PC-3 (cell line): ENCODE results near the gene ZFYVE19. TPM values are rescaled to one million over a fixed set of nuclear protein-coding genes. Genes with fewer than 3 reads are reported as not detected.

Experiments used
- ATAC-seq: fragments of 200-7000 bp; cut with Tn5 transposase; 2 replicates; pipeline ENCODE4 v1.9.1; 2020; ENCODE audit warnings: mild to moderate bottlenecking, moderate library complexity
- BruUV-seq: library from RNA; stranded (reverse); fragments of 400-500 nt; replicated peaks from 2 replicates; lab custom pipeline; 2021; lab: Mats Ljungman, UMichigan
- CTCF ChIA-PET: fragments of 300-600 bp; sonication (Branson Sonifier 250); formaldehyde crosslinking; loops from one replicate; lab custom pipeline; 2022; ENCODE audit warnings: antibody characterized with exemption; lab: Charles Lee
- POLR2A ChIA-PET: fragments of 300-600 bp; sonication (Branson Sonifier 250); formaldehyde crosslinking; loops from one replicate; lab custom pipeline; 2022; ENCODE audit warnings: antibody characterized with exemption; ENCODE audit not compliant: unreplicated experiment; lab: Charles Lee
- DNase-seq: peaks from one replicate; pipeline ENCODE4 v3.0.0-alpha.2; 2015
- H2AFZ ChIP-seq: fragments of 300-600 bp; sonication (generic); 2 replicates; pipeline ENCODE4 v1.6.0; 2016; ENCODE audit warnings: antibody characterized with exemption, low read length
- H3F3A ChIP-seq: fragments of 300-600 bp; sonication (generic); one replicate; pipeline ENCODE4 v1.6.0; 2017; ENCODE audit warnings: antibody characterized with exemption, low read length, control low read depth, mild to moderate bottlenecking; ENCODE audit not compliant: unreplicated experiment
- H3K27ac ChIP-seq: fragments of 300-600 bp; sonication (generic); 2 replicates; pipeline ENCODE4 v1.5.1; 2016; ENCODE audit warnings: mild to moderate bottlenecking, low read length
- H3K27me3 ChIP-seq: fragments of 300-600 bp; sonication (generic); 2 replicates; pipeline ENCODE4 v1.6.1; 2016; ENCODE audit warnings: low read length, mixed read lengths
- H3K36me3 ChIP-seq: fragments of 300-600 bp; sonication (generic); 2 replicates; pipeline ENCODE4 v1.6.1; 2016; ENCODE audit warnings: low read depth, mixed run types, low read length, mixed read lengths
- H3K4me1 ChIP-seq: fragments of 300-600 bp; sonication (generic); 2 replicates; pipeline ENCODE4 v1.5.1; 2016; ENCODE audit warnings: low read length; ENCODE audit not compliant: insufficient read depth
- H3K4me2 ChIP-seq: fragments of 300-600 bp; sonication (generic); 2 replicates; pipeline ENCODE4 v1.6.0; 2016; ENCODE audit warnings: low read length
- H3K4me3 ChIP-seq: fragments of 300-600 bp; sonication (generic); 2 replicates; pipeline ENCODE4 v1.5.1; 2016; ENCODE audit warnings: mild to moderate bottlenecking, low read length, mixed read lengths
- H3K79me2 ChIP-seq: fragments of 300-600 bp; sonication (generic); 2 replicates; pipeline ENCODE4 v1.6.1; 2017; ENCODE audit warnings: low read length, mixed read lengths
- H3K9ac ChIP-seq: fragments of 300-600 bp; sonication (generic); 2 replicates; pipeline ENCODE4 v1.6.0; 2016; ENCODE audit warnings: mild to moderate bottlenecking, low read length
- H3K9me2 ChIP-seq: fragments of 300-600 bp; sonication (generic); replicated peaks from 2 replicates; pipeline ENCODE4 v1.6.1; 2016; ENCODE audit warnings: mixed run types, low read length, mixed read lengths
- H3K9me3 ChIP-seq: fragments of 300-600 bp; sonication (generic); 2 replicates; pipeline ENCODE4 v1.6.1; 2016; ENCODE audit warnings: low read length, mixed read lengths
- H4K20me1 ChIP-seq: fragments of 300-600 bp; sonication (generic); 2 replicates; pipeline ENCODE4 v1.6.1; 2016; ENCODE audit warnings: low read length, mixed read lengths
- CTCF ChIP-seq: fragments of 300-600 bp; sonication (generic); conservative IDR thresholded peaks from 2 replicates; pipeline ENCODE4 v1.5.1; 2017; ENCODE audit warnings: antibody characterized with exemption, low read depth, mild to moderate bottlenecking, low read length
- EZH2 ChIP-seq: fragments of 300-600 bp; sonication (generic); IDR thresholded peaks from one replicate; pipeline ENCODE4 v1.6.1; 2017; ENCODE audit warnings: antibody characterized with exemption, mild to moderate bottlenecking, low read length; ENCODE audit not compliant: unreplicated experiment
- EZH2phosphoT487 ChIP-seq: fragments of 300-600 bp; sonication (generic); IDR thresholded peaks from 2 replicates; pipeline ENCODE4 v1.6.1; 2018; ENCODE audit warnings: mild to moderate bottlenecking, antibody characterized with exemption, low read length, borderline replicate concordance
- intact Hi-C: fragments of 100-400 bp; cut with micrococcal nuclease; formaldehyde crosslinking; loops from 2 replicates; pipeline ENCODE4 v1.9.0; 2023
- total RNA-seq: library from RNA; depleted of rRNA; stranded (reverse); fragments of >200 nt; gene quantifications from 2 replicates; pipeline ENCODE4 v1.2.3, GENCODE V29; 2014

Gene ZFYVE19
- total RNA-seq, 1 experiment from 2014 or later, result 32.3 TPM

DNA sequence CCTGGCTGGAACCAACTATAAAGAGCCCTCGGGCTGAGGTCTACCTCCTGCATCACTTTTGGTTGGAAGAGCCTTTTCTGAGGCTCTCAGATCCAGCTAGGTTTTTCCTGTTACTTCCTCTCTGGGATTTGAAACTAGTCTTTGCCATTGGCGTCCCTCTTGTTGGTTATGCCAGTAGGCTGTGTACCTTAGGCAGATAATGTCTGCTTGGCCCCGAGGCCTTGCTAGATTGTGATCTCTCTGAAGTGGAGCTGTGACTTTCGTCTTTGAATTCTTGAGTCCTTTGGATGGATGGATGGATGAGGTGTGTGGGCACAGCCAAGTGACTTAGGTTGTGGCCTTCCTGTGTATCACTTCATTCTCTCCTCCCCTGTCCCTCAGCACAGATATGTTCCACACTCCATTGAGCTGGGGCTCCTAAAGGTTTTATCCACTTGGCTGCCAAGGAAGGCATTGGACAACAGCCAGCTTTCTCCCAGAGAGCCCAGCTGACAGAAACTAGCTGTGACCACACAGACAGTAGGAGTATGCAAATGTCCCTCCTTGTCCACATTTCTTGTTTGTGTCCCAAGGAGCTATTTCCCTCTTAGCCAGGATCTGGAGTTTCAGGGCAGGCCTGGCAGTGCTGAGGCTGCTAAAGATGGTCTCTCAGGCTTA is 8.3 kb downstream of the ZFYVE19 start:
- no peak; the same call in 1 of the 2 replicates for ATAC-seq
- Histone ChIP-seq H3K27me3 (no peaks in the 10 kb centered on the region), H2AFZ (no peak overlapping the region), H3K4me1 (no peaks in the 10 kb centered on the region; the same call in 1 of the 2 replicates), H3F3A (no peaks in the 10 kb centered on the region), H3K36me3 (peaks cover 5% of the 10 kb centered on the region; the same call in 1 of the 2 replicates), H3K9me2 (no peaks in the 10 kb centered on the region), H3K4me2 (no peak overlapping the region), H3K9me3 (no peaks in the 10 kb centered on the region), H3K79me2 (no peaks in the 10 kb centered on the region), H4K20me1 (no peaks in the 10 kb centered on the region), H3K27ac (no peak overlapping the region), H3K9ac (no peak overlapping the region), H3K4me3 (no peak overlapping the region)
- intact Hi-C loops, result no loop called here
- TF ChIP-seq EZH2phosphoT487, result no peak
- no peak for TF ChIP-seq EZH2
- no peak for TF ChIP-seq CTCF
- CTCF ChIA-PET, result interaction anchor here (0.6 kb wide), 3 partner anchors 43 to 64 kb away, joined by 3 to 4 read pairs (median 3); no protein-coding TSS in a partner anchor
- DNase-seq, result no peak
- no TSS peak for BruUV-seq
- POLR2A ChIA-PET, result no interaction called here

DNA sequence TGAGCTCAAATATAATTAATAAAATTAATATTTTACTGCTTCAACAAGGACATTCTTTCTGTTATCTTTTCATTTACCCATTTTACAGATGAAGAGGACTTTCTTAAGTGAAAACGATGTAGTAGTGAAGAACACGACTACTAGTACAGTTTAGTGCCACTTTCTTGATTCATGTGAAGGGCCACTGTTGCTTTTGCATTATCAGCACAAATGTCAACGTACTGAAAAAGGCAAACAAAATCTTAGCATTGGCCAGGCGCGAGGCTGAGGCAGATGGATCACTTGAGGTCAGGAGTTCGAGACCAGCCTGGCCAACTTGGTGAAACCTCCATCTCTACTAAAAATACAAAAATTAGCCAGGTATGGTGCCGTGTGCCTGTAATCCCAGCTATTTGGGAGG is 12.2 kb downstream of the ZFYVE19 start:
- TF ChIP-seq EZH2phosphoT487 (no peak), CTCF (no peak), EZH2 (no peak)
- Histone ChIP-seq H3K4me3 (no peak overlapping the region), H3K9me3 (no peaks in the 10 kb centered on the region), H3K4me2 (no peak overlapping the region), H3K36me3 (no peaks in the 10 kb centered on the region), H3K4me1 (peaks cover 11% of the 10 kb centered on the region), H3K27me3 (no peaks in the 10 kb centered on the region), H4K20me1 (no peaks in the 10 kb centered on the region), H3K9ac (no peak overlapping the region), H3K27ac (no peak overlapping the region), H2AFZ (no peak overlapping the region), H3K9me2 (no peaks in the 10 kb centered on the region), H3F3A (peaks cover 3% of the 10 kb centered on the region), H3K79me2 (no peaks in the 10 kb centered on the region)
- ChIA-PET CTCF (no interaction called here), POLR2A (no interaction called here)
- intact Hi-C loops, result no loop called here
- no TSS peak for BruUV-seq
- ATAC-seq, result no peak
- DNase-seq, result no peak

GRCh38 chr15:40821195-40821594 is 14.3 kb downstream of the ZFYVE19 start:
- ChIA-PET CTCF (no interaction called here), POLR2A (no interaction called here)
- no peak for DNase-seq
- H3K9me3 ChIP-seq, result no peaks in the 10 kb centered on the region
- no peaks in the 10 kb centered on the region for H3K79me2 ChIP-seq
- TF ChIP-seq EZH2phosphoT487 (no peak), CTCF (no peak), EZH2 (no peak)
- no peak overlapping the region for H3K4me2 ChIP-seq
- intact Hi-C loops, result no loop called here
- no peak overlapping the region for H2AFZ ChIP-seq
- BruUV-seq, result no TSS peak
- H3K4me3 ChIP-seq, result no peak overlapping the region
- no peaks in the 10 kb centered on the region for H3K27me3 ChIP-seq
- no peaks in the 10 kb centered on the region for H3K36me3 ChIP-seq
- peaks cover 32% of the 10 kb centered on the region for H3K4me1 ChIP-seq
- no peak overlapping the region for H3K9ac ChIP-seq
- H3K27ac ChIP-seq, result no peak overlapping the region
- no peaks in the 10 kb centered on the region for H3K9me2 ChIP-seq
- no peaks in the 10 kb centered on the region for H4K20me1 ChIP-seq
- peaks cover 3% of the 10 kb centered on the region for H3F3A ChIP-seq
- no peak for ATAC-seq
